Skeletal muscle satellite cell (primary cell): ENCODE data around the gene MINDY4B.

ENCODE experiments used
- H3K27me3 ChIP-seq: 2 replicates; pipeline ENCODE4 v1.7.0; 2013; ENCODE audit warnings: low read length; ENCODE audit not compliant: control insufficient read depth, insufficient read depth
- H3K36me3 ChIP-seq: 2 replicates; pipeline ENCODE4 v1.7.0; 2013; ENCODE audit warnings: mild to moderate bottlenecking, control low read depth, low read length; ENCODE audit not compliant: insufficient read depth
- H3K4me1 ChIP-seq: 2 replicates; pipeline ENCODE4 v1.7.0; 2013; ENCODE audit warnings: low read length; ENCODE audit not compliant: control insufficient read depth, insufficient read depth
- H3K4me2 ChIP-seq: 2 replicates; pipeline ENCODE4 v1.7.0; 2013; ENCODE audit warnings: mild to moderate bottlenecking, low read length
- H3K4me3 ChIP-seq: 2 replicates; pipeline ENCODE4 v1.7.0; 2013; ENCODE audit warnings: low read length
- H3K9ac ChIP-seq: 2 replicates; pipeline ENCODE4 v1.7.0; 2013; ENCODE audit warnings: mild to moderate bottlenecking, low read depth, low read length, moderate library complexity
- H3K9me3 ChIP-seq: replicated peaks from 2 replicates; pipeline ENCODE4 v1.7.0; 2013; ENCODE audit warnings: mild to moderate bottlenecking, control low read depth, low read length

The MINDY4B gene

DNA sequence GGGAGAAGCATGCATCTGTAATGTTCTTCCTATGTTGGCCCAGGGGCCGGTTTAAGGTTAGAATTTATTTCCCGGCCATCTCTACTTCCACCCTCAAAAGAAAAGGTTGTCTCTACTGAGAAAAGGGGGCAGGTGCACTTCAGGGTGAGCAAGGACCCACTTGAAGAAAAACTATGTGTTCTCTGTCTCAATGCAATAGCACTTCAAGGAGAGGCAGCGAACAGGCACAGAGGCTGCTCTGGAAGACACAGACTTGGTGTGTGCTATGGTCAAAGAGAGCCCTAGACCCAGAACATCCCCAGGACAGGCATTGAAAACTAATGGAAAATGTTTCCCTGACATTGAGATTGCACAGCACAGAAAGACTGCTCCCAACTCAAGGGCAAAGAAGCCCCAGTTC, 7.6 kb downstream of the MINDY4B start:
- no peak overlapping the region for H3K9ac ChIP-seq
- peaks cover 57% of the 10 kb centered on the region for H3K27me3 ChIP-seq
- no peaks in the 10 kb centered on the region for H3K36me3 ChIP-seq
- no peak overlapping the region for H3K4me3 ChIP-seq
- H3K4me1 ChIP-seq: no peaks in the 10 kb centered on the region
- no peak overlapping the region for H3K4me2 ChIP-seq
- no peaks in the 10 kb centered on the region for H3K9me3 ChIP-seq

DNA sequence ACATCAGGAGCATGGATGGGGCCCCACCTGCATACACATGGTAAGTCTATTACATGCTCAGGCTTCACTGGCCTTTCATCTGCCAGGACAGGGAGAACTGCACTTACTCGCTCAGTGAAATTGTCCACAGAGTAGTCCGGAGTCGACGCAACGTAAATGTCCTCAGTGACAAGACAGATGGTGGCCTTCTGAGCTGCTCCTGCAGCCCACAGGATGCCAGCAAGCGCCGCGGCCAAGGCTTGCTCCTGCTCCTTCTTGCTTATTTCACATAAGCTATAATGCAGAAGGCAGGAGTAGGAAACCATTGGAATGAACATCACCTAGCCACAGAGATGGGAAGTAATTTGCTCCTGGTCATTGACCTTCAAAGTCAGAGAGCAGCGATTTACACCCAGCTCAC, 14.4 kb downstream of the MINDY4B start:
- H3K9ac ChIP-seq: no peak overlapping the region
- H3K9me3 ChIP-seq: no peaks in the 10 kb centered on the region
- no peak overlapping the region for H3K4me2 ChIP-seq
- H3K27me3 ChIP-seq: peaks cover 41% of the 10 kb centered on the region
- no peaks in the 10 kb centered on the region for H3K4me1 ChIP-seq
- no peaks in the 10 kb centered on the region for H3K36me3 ChIP-seq
- H3K4me3 ChIP-seq: no peak overlapping the region

DNA sequence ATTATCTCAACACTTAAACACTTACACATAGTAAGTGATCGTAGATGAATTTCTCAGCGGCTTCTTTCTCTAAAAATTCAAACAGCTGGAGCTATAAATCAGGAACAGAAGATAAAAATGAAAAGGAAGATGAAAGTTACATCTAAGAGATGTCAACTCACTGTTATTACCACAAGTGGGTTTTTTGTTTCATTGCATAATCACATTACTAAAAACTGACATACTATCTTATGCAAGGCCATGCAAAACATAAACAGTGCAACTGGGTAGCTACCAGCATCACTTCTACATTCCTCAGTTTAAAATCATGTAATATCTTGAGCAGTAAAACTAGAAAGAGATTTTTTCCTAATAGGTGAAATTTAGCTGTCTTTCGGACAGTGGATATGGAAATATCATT, 14.9 kb downstream of the MINDY4B start:
- H3K4me3 ChIP-seq: no peak overlapping the region
- no peak overlapping the region for H3K9ac ChIP-seq

DNA sequence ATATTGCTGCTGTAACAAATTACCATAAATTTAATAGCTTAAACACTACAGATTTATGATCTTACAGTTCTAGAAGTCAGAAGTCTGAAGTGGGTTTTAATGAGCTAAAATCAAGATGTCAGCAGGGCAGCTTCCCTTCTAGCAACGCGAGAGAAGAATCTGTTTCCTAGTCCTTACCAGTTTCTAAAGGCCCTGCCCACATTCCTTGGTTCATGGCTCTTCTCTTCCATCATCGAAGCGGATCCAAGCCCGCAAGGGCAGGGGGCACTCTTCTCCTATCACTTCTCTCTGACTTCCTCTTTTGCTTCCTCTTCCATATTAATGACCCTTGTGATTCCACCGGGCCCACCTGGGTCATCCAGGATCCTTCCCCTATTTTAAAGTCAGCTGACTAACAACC, 16.1 kb downstream of the MINDY4B start:
- Histone ChIP-seq H3K36me3 (no peaks in the 10 kb centered on the region), H3K4me1 (no peaks in the 10 kb centered on the region), H3K27me3 (peaks cover 39% of the 10 kb centered on the region), H3K9ac (no peak overlapping the region), H3K4me2 (no peak overlapping the region), H3K9me3 (no peaks in the 10 kb centered on the region), H3K4me3 (no peak overlapping the region)

More for the DNA sequence above, 14.9 kb downstream of the MINDY4B start:
- Histone ChIP-seq H3K4me2 (no peak overlapping the region), H3K36me3 (no peaks in the 10 kb centered on the region), H3K4me1 (no peaks in the 10 kb centered on the region), H3K9me3 (no peaks in the 10 kb centered on the region), H3K27me3 (peaks cover 41% of the 10 kb centered on the region)

DNA sequence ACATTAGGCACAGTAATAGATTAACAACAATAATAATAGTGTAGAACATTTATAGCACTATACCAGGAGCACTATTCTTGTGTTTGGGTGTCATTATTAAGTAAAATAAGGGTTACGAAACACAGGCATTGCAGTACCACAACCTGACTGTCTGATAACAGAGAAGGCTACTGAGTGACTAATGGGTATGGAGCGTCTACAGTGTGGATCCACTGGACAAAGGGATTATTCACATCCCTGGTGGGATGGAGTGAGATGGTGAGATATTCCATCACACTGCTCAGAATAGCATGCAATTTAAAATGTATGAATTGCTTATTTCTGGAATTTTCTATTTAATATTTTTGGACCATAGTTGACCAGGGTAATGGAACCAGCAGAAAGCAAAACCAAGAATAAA, 18.2 kb downstream of the MINDY4B start:
- Histone ChIP-seq H3K4me2 (no peak overlapping the region), H3K9me3 (no peaks in the 10 kb centered on the region), H3K9ac (no peak overlapping the region), H3K36me3 (no peaks in the 10 kb centered on the region), H3K4me1 (no peaks in the 10 kb centered on the region), H3K27me3 (peaks cover 47% of the 10 kb centered on the region), H3K4me3 (no peak overlapping the region)

DNA sequence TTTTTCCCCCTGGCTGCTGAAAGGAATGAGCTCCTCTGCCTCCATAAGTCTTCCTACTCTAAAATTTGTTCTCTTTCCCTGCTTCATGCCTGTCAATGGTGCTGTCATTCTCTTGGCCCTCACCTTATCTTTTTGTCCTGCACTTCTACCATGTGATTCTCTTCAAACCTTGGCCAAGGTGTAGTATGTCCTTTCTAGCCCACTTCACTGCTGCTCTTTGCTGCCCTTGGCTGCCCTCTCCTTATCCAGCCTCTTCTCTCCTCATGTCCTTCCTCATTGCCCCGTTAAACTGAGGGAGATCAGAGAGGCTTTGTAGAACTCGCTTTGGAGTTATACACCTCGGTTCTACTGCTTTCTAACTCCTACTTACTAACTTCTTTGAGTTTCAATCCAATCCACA, 19.7 kb downstream of the MINDY4B start:
- H3K4me2 ChIP-seq: no peak overlapping the region
- no peaks in the 10 kb centered on the region for H3K4me1 ChIP-seq
- H3K4me3 ChIP-seq: no peak overlapping the region
- H3K27me3 ChIP-seq: peaks cover 47% of the 10 kb centered on the region
- no peak overlapping the region for H3K9ac ChIP-seq
- no peaks in the 10 kb centered on the region for H3K36me3 ChIP-seq
- H3K9me3 ChIP-seq: no peaks in the 10 kb centered on the region

DNA sequence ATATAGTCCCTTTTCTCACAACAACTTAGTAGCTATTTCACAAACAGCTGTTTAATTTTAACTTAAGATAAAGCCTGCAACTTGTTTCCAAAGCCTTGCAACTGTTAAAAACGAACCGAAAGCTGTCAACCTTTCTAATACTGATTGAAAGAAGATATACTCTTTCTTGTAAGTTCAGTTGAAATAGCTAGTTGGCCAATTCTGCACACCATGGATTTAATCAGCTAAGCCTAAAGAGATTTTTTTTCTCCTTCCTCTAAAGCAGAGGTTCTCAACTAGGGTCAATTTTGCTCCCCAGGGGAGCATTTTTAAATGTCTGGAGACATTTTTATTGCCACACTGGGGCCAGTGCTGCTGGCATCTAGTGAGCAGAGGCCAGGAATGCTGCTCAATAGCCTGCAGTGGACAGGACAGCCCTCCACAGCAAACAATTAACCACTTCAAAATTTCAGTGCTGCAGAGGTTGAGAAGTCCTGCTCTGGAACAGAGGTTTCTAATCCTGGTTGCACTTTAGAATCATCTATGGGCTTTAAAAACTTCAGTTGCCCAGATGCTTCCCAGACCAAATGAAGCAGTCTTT, 26.2 kb downstream of the MINDY4B start:
- H3K27me3 ChIP-seq: peaks cover 24% of the 10 kb centered on the region
- H3K9ac ChIP-seq: no peak overlapping the region
- H3K36me3 ChIP-seq: no peaks in the 10 kb centered on the region
- no peaks in the 10 kb centered on the region for H3K9me3 ChIP-seq
- no peak overlapping the region for H3K4me2 ChIP-seq
- no peaks in the 10 kb centered on the region for H3K4me1 ChIP-seq
- H3K4me3 ChIP-seq: no peak overlapping the region

DNA sequence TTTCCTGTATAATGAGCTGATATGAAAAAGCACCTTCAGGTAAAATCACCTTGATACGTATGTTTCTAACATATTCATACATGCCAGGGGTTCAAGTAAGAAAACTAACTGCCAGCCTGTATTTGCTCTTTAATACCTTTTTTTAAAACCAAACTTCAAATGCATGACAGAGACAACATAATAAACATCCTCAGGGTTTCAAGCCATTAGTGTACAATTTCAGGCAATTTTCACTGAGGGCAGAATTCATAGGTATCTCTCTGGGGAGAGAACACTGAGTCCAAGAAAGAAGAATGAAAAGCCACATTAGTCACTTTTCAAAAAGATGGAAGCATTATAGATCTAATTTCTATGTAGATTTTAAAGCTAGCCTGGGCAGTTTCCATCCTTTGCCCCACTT, 26.9 kb downstream of the MINDY4B start:
- no peaks in the 10 kb centered on the region for H3K4me1 ChIP-seq
- no peak overlapping the region for H3K4me2 ChIP-seq
- H3K9ac ChIP-seq: no peak overlapping the region

DNA sequence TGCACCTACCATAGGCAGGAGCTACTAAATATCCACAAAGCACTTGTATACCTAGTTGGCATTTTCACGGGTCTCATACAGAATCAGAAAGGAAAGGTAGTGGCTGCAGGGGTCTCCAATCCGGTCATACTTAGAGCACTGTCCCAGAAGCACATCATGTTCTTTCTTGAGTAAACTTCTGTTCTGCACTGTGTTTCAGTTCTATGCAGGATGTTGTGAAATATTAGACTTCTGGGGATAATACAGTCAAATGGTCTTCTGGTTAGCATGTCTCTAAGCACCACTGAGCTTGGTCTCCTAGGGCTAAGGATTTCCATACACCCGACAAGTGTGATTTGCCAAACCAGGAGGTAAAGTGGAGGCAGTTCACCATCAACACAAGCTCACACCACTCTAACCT, 27.9 kb downstream of the MINDY4B start:
- Histone ChIP-seq H3K4me2 (no peak overlapping the region), H3K4me1 (no peaks in the 10 kb centered on the region), H3K27me3 (peaks cover 11% of the 10 kb centered on the region), H3K9me3 (no peaks in the 10 kb centered on the region), H3K4me3 (no peak overlapping the region), H3K9ac (no peak overlapping the region), H3K36me3 (no peaks in the 10 kb centered on the region)

More for the DNA sequence above, 26.9 kb downstream of the MINDY4B start:
- no peaks in the 10 kb centered on the region for H3K36me3 ChIP-seq
- peaks cover 16% of the 10 kb centered on the region for H3K27me3 ChIP-seq
- no peak overlapping the region for H3K4me3 ChIP-seq
- H3K9me3 ChIP-seq: no peaks in the 10 kb centered on the region

DNA sequence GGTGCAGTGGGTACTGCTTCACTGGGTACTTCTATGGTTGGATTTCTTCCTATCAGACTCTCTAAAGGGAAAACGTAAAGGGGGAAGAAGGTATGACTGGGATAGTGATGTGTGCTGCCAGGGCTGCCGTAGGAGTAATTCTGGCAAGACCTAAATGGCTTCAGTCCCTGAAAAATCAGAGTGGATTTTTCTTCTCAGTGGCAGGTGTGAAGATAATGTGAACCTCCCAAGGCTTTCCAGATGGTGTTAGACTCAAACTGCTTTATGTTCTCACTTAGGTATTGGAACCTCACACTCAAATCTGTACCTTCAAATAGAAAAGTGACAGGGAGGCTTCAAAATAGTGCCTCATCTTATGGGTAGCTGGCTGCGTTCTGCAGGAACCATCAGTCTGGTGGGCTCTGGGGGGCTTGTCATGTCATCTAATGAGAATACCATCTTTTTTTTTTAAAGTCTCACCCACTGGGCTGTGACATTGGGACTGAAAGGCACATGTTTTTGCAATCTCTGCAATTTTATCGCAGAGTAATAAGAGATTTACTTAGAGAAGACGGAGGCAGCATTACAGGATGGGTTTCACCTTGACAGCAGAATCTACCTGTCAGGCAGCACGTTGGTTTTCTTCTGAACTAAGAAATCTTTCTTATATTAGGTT, 28.5 kb downstream of the MINDY4B start:
- Histone ChIP-seq H3K27me3 (peaks cover 6% of the 10 kb centered on the region), H3K9ac (no peak overlapping the region), H3K4me3 (no peak overlapping the region), H3K4me2 (no peak overlapping the region), H3K4me1 (no peaks in the 10 kb centered on the region), H3K36me3 (no peaks in the 10 kb centered on the region), H3K9me3 (no peaks in the 10 kb centered on the region)

DNA sequence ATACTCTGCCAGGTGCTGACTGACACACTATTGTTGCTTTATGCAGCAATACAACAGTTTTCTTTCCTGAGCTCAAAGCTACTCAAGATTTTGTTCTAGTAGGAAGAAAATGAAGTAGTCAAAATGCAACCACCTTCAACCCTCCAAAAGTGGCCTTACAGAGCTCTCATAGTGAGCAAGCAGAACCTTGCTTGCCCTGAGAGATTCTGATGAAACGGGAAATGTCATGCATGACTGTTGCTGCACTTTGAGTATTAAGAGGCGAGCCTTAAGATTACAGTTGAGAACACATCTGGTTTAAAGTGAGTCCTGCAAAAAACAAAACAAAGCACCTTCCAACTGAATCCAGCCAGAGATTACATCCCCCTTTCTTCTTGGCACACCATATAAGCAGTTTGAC, 29.7 kb downstream of the MINDY4B start:
- H3K9me3 ChIP-seq: no peaks in the 10 kb centered on the region
- no peak overlapping the region for H3K4me2 ChIP-seq
- no peaks in the 10 kb centered on the region for H3K4me1 ChIP-seq
- no peak overlapping the region for H3K4me3 ChIP-seq
- H3K36me3 ChIP-seq: no peaks in the 10 kb centered on the region
- no peak overlapping the region for H3K9ac ChIP-seq
- peaks cover 4% of the 10 kb centered on the region for H3K27me3 ChIP-seq

DNA sequence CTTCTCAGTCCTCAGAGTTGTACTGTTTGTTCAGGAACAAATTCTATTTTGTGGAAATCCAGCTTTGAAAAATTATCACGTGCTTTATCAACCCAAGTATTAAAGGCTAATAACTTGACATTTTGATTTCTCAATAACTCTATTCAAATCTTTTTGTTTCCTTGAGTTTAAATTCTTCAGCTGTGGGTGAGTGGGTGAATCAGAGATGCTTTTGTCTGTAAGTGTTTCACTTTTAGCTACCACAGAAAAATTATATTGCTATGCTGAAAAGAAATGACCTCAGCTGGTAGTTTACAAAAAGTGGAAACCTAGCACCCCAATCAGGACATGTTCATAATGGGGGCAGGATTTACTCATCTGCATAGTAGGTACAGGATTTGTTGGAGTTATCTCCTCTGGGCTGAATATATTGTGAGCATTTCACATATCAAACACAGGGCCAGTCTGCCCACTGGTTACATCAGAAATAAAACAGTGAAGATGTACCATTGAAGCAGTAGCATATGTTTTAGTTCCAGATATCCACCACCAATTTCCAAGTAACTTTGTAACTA, 30.5 kb downstream of the MINDY4B start:
- Histone ChIP-seq H3K4me1 (no peaks in the 10 kb centered on the region), H3K9me3 (no peaks in the 10 kb centered on the region), H3K9ac (no peak overlapping the region), H3K4me2 (no peak overlapping the region), H3K27me3 (peaks cover 4% of the 10 kb centered on the region), H3K4me3 (no peak overlapping the region), H3K36me3 (no peaks in the 10 kb centered on the region)
